Peyer's patch (tissue), 4 donors: Measurements from ENCODE around the gene CFDP1.

Experiments used
- CTCF ChIP-seq, 6 experiments: fragments of 450-650 bp in 4 of 6; fragments of 200-600 bp in 2 of 6; sonication (generic) in 1 of 6; IDR thresholded peaks; one replicate each; pipeline ENCODE4 v1.5.1; 2017 to 2019; ENCODE audit warnings: antibody characterized with exemption in 6 of 6, mild to moderate bottlenecking in 3 of 6, moderate library complexity in 1 of 6
- POLR2A ChIP-seq, 2 donors: fragments of 450-650 bp; IDR thresholded peaks; one replicate each; pipeline ENCODE4 v1.5.1; 2017; ENCODE audit warnings: antibody characterized with exemption in 2 of 2, mild to moderate bottlenecking in 2 of 2, moderate library complexity in 2 of 2

GRCh38 chr16:75319513-75320411 lies 113.5 kb downstream of the CFDP1 start:
- TF ChIP-seq POLR2A (IDR thresholded peaks at IDR 0.05), result no peak
- TF ChIP-seq CTCF (IDR thresholded peaks at IDR 0.05), result no peak
